ENCODE measurements around the gene ATP6V1B1.

Gene ATP6V1B1

GRCh38 chr2:70930371-70931329 lies 5.0 kb upstream of the ATP6V1B1 start:
- no peak for DNase-seq

- no peak for DNase-seq
Measured at GRCh38 chr2:70931376-70932000, 4.2 kb upstream of the ATP6V1B1 start.

- DNase-seq, result no peak
Measured at GRCh38 chr2:70932631-70933230, 3.0 kb upstream of the ATP6V1B1 start.

- no peak for DNase-seq
Measured at GRCh38 chr2:70934981-70935380, 719 bp upstream of the ATP6V1B1 start.

GRCh38 chr2:70936165-70936978 lies 672 bp downstream of the ATP6V1B1 start:
- DNase-seq, result no peak

- no peak for DNase-seq
Measured at GRCh38 chr2:70936979-70937811, 1.5 kb downstream of the ATP6V1B1 start.

GRCh38 chr2:70937866-70938585 lies 2.3 kb downstream of the ATP6V1B1 start:
- no peak for DNase-seq

- DNase-seq, result no peak
Measured at GRCh38 chr2:70938586-70938950, 2.9 kb downstream of the ATP6V1B1 start.

GRCh38 chr2:70939001-70939838 lies 3.5 kb downstream of the ATP6V1B1 start:
- no peak for DNase-seq

GRCh38 chr2:70939839-70940580 lies 4.3 kb downstream of the ATP6V1B1 start:
- no peak for DNase-seq

GRCh38 chr2:70941186-70941585 lies 5.5 kb downstream of the ATP6V1B1 start:
- no peak for DNase-seq

GRCh38 chr2:70941701-70942100 lies 6.0 kb downstream of the ATP6V1B1 start:
- DNase-seq, result no peak

GRCh38 chr2:70942396-70943204 lies 6.9 kb downstream of the ATP6V1B1 start:
- DNase-seq, result no peak

- no peak for DNase-seq
Measured at GRCh38 chr2:70943205-70943871, 7.6 kb downstream of the ATP6V1B1 start.

- no peak for DNase-seq
Measured at GRCh38 chr2:70944111-70944690, 8.5 kb downstream of the ATP6V1B1 start.

GRCh38 chr2:70946832-70947442 lies 11.2 kb downstream of the ATP6V1B1 start:
- DNase-seq, result peak; percentile 36

- no peak for DNase-seq
Measured at GRCh38 chr2:70947556-70948184, 12.0 kb downstream of the ATP6V1B1 start.

Measured in NCI-H1105 treated with DMSO at 0.1 percent for 48 hours (cell line).